Measurements from ENCODE around the gene BTBD1.
A peak's percentile ranks its signal among the peaks of the same experiment; 100 is the strongest.
"Not testable (repeated sequence)": the region's sequence is repeated elsewhere in the genome, so short reads cannot be mapped to it uniquely, and the experiment has no call there.

BTBD1 gene

DNA sequence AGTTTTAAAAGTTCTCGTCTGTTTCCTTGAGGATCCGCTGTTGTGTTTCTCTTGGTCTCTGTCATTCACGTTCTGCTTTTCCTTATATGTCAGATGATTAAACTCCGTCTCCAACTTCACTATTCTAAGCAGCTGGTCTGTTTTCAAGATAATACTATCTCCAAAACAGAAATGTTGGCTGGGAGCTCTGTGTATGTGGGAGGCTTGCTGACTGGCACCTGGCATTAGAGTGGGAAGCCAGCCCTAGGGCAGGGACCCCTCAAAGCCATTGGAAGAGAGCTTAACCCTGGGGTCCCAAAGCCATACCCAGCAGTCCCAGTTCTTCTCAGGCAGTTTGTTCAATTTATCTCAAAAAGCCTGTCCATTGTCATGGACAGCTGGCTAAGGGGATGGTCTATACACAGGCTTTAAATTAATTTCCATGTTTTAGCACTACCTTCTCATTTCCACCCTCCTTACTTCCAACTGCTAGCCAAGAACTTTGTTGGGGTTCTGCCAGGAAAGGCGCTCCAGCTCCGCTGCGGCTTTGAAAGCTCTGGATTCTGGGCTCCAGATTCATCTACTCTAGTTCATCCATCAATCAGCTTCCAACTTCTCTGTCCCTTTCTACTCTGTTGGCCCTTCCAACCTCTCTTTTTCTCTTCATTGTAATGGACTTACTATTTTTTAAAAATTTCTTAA is 9.2 kb downstream of the BTBD1 start:
- no peak for DNase-seq (ENCODE audit: low spot score)

DNA sequence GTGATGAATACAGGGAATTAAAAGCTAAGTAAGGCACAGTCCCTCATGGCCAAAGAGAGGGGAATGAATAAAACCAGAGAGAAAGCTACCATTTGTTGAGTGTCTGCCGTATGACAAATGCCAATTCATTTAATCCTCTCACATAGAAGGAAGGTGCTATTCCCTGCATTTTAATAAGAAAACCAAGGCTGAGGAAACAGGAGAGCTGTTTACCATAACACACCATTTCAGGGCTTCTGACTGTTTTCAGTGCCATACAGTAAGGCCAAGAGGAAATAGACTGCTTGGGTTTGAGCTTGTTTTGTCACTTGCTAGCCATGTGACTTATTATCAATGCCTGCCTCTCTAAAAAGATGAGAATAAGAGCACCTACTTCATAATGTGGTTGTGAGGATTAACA is 10.1 kb downstream of the BTBD1 start:
- DNase-seq (ENCODE audit: low spot score), result no peak

DNA sequence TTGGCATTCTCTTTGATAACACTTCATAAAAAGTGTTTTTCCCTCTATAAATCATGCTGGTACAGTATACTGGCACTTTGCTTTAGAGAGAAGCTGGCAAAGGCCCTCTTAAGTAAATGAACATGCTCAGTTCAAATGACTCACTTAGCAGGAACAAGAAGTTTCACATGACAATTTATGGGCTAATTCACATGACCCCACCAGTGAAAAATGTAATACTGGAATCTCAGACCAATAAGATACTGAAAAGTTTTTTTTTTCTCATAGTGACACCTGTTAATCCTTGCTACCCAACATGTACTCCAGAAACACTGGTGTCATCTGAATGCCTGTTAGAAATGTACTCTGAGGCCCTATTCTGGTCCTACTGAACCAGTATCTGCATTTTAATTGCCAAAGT is 13.9 kb downstream of the BTBD1 start:
- DNase-seq (ENCODE audit: low spot score), result no peak

DNA sequence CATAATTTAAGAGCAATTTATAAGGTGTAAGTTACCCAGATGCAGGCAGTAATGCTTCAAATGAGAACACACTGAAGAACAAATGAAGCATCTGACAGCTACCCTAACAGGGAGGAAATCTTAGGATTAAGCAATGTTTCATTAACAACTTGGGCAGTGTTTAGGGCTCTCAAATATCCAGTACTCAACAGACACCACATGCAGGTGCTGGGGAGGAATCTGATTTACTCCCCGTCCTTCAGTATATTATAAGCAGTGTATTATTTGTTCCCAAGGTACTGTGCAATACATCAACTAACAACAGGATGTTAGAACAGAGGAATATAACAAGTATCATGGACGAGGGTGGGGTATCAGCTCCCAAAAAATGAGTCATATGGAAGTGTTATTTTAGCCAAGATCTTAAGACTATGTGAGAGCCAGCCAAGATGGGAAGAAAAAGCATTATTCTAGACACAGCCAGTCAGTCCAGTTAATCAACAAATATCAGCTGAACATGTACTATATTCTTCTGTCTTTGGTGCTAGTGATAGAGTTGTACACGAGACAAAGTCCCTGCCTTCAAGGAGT is 20.4 kb downstream of the BTBD1 start:
- DNase-seq (ENCODE audit: low spot score), result no peak

DNA sequence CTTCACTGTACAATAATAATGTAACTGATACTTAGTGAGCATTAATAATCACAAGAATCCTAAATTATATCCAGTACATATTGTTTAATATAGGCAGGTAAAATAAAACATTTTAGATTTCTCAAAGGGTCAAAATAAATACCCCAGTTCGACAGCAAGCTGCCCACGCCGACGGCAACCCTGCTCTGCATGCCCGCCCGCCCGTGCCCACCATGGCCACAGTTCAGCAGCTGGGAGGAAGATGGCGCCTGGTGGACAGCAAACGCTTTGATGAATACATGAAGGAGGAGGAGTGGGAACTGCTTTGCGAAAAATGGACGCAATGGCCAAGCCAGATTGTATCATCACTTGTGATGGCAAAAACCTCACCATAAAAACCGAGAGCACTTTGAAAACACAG is 22.9 kb downstream of the BTBD1 start:
- DNase-seq (ENCODE audit: low spot score), result no peak

DNA sequence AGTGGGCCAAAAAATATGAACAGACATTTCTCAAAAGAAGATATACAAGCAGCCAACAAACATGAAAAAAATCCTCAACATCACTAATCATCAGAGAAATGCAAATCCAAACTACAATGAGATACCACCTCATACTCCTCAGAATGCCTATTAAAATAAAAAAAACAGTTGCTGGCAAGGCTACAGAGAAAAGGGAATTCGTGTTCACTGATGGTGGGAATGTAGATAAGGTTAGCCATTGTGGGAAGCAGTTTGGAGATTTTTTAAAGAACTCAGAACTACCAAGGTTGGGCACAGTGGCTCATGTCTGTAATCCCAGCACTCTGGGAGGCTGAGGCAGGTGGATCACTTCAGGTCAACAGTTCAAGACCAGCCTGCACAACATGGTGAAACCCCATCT is 27.8 kb downstream of the BTBD1 start:
- no peak for DNase-seq (ENCODE audit: low spot score)

DNA sequence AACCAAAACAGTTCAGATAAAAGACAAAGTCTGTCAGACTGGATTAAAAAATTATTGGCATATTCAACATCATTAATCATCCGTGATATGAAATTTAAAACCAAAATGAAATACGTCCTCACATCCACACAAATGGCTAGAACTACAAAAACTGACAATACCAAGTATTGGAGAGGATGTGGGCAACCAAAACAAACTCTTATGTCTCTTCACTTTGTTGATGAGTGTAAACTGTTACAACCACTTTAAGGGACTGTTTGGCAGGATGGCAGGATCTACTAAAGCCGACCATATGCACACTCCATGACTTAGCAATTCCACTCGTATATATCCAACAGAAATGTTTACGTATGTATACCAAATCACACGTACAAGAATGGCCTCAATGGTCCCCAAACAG is 30.8 kb downstream of the BTBD1 start:
- no peak for DNase-seq (ENCODE audit: low spot score)

DNA sequence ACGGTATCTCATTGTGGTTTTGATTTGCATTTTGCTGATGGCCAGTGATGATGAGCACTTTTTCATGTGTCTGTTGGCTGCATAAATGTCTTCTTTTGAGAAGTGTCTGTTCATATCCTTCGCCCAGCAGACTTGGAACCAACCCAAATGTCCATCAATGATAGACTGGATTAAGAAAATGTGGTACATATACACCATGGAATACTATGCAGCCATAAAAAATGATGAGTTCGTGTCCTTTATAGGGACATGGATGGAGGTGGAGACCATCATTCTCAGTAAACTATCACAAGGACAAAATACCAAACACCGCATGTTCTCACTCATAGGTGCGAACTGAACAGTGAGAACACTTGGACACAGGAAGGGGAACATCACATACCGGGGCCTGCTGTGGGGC is 35.8 kb downstream of the BTBD1 start:
- DNase-seq (ENCODE audit: low spot score), result not testable (repeated sequence)

DNA sequence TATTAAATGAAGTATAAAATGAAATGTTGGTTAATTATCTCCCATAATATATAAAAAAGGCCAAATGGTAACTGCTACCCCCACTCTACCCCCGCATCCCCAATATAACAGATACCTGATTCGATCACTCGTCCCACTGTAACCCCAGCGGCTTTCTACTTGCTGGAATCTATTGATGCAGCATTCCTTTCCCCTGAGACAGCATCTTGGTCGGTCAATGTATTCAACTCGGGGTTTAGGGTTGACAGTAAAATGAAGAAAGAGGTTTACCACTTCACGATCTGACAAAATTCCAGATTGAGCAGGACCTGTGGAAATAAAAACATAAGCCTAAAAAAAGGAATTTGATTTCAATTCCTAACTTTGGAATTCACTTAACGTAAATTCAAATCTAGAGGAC is 37.0 kb downstream of the BTBD1 start:
- no peak for DNase-seq (ENCODE audit: low spot score)

DNA sequence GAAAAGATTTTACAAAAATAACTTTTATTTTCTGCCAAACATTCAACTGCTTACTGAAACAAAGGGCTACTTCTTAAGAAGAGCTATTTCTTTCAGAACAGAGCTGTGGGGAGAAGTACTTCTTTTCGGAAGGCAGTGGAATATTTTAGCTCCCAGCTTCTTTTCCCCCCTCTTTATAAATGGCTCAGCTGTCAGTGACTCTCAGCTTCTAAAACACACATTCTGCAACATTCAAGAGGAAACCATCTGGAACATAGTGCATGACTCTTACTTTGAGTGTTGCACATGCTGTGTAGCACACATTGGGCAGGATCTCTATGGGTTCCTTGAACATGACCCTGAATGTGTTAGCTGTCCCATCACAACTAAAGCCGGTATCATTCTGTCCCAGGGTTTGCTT is 48.6 kb downstream of the BTBD1 start:
- peak; percentile 27 for DNase-seq (ENCODE audit: low spot score)

DNA sequence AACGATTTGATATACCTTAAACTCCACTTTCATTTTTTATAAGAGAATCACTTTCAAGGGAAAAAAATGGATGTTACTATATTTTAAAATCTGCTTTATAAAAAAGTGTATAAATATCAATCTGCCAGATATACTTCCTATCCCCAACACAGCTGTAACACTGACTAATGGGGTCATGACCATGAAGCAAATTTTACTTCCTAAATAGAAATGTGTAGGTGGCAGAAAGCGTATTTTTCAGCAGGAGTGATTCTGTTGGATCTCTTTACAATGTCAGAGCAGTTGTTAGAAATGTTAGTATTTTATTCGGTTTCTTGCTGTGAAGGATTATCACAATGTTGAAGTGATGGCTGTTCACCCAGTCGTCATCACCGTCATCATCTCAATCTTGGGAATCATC is 50.1 kb downstream of the BTBD1 start:
- no peak for DNase-seq (ENCODE audit: low spot score)

DNA sequence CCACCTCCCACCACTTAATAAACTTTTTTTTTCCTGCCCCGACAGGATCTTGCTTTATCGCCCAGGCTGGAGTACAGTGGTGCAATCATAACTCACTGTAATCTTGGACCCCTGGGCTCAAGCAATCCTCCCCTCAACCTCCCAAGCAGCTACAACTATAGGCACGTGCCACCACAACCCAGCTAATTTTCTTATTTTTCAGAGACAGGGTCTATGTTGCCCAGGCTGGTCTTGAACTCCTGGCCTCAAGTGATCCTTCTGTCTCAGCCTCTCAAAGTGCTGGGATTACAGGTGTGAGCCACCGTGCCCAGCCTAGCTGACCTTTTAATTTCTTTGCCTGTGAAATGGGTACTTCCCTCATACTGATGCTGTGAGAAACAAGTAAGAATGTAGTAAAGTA is 51.7 kb downstream of the BTBD1 start:
- DNase-seq (ENCODE audit: low spot score), result no peak

DNA sequence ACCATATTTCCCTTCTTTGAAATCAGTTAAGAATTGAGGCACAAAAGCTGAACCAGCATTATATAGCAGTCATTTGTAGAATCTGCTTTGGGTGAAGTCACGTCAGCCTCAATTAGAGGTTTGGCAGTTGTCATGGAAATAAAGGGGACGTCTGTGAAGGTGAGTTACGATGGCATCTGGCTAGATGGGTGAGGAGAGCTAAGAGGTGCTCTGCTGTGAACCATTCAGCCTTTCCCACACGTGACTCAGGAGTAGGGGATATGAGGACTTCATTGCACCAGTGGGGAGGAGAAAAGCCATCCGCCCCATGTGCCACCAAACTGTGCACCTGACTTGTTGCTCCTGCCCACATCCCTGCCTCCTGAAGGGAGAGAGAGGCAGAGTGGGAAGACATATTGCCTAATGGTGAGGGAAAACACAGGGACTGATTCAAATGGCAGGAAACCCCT is 52.8 kb downstream of the BTBD1 start:
- no peak for DNase-seq (ENCODE audit: low spot score)

DNA sequence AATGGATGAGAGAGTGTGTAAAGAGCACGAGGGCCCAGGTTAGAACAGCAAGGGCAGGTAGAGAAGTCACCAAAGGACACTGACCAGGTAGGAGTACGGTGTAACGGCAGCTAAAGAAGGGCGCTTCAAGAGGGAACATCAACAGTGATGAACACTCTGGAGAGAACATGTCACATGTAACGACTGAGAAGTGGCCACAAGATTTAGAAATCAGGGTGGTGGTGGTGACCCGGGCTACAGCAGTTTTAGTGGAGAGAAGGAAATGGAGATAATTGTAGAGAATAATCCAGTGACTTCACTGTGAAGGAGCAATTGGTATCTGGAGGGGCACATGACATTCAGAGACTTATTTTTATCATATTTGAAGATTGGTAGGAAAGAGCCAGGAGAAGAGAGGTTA is 54.4 kb downstream of the BTBD1 start:
- no peak for DNase-seq (ENCODE audit: low spot score)

DNA sequence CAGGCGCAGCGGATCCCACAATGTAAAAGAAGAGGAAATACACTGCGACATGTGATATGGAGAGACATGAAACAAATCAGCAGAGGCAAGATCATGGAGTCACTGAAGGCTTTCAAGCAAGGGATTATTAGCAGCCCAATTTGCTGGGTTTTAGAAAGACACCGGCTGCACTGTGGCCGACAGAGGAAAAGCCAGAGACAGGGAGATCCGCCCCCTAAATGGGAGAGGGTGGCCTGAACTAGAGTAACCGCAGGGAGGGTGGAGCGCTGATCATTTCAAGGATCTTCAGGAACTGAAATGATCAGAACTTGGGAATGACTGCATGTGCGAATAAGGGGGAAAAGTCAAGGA is 55.0 kb downstream of the BTBD1 start:
- no peak for DNase-seq (ENCODE audit: low spot score)

DNA sequence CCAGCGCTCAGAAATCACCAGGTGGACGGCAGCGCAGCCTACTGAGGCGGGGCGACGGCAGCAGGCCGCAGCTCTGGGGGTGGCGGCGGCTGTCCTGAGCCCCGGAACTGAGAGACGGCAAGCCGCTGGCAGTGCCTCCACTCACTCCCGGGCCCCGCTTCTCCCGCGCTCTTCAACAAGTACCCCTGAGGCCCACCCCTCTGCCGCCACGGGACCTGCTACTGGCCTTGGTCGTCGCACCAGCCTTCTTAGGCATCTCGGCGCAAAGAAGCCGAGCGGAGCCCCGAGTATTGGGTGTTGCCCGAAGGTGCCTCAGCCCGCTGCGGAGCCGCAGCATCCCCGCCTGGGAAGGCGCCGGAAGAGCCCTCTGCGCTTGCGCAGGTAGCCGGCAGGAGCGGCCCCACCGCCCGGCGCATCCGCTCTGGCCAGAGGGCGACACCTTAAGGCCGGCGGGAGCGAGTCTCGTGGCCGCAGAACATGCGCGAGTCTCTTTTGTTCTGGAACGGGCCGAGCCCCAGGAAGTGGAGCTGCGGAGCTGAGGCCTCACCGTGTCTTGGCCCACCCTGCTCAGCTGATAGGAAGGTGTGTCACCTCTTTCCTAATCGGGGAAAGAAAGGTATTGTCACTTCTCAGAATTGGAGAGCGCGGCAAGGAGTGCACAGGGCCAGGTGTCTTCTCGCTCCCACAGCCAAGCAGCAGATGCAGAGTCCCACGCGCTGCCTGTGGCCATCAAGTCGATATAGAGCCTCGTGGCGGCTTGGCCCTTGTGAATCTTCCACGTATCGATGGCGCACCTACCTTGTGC is 55.6 kb downstream of the BTBD1 start, which contains the start of gene C15orf40:
TSS of gene C15orf40 (minus strand) at position 369 of the 805 bp plus-strand sequence. CDS start at position 337, 32 bp downstream.
- peak; percentile 91 for DNase-seq (ENCODE audit: low spot score)

DNA sequence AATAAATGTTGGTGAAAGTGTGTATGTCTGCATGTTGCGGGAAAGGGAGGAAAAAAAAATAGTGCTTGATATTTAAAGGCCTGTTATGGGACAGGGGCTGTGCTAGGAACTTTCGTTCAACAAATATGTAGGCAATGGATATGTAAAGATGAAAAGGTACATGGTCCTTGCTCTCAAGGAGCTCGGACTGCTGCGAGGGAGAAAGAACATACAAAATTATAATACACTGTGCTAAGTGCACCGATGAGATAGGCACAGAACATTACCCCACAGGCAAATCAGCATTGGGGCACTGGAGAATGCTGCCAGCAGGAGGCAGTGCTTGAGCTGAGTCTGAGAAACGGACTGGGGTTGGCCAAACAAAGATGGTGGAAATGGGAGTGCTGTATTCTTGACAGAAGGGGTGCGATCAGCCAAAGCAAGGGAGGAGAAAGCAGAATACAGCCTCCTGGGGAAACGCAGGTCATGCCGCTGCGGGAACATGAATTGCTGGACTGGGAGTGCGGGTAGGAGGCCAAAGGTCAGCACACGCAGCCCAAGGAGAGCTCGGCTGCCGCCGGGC is 56.3 kb downstream of the BTBD1 start:
- DNase-seq (ENCODE audit: low spot score), result peak; percentile 85

DNA sequence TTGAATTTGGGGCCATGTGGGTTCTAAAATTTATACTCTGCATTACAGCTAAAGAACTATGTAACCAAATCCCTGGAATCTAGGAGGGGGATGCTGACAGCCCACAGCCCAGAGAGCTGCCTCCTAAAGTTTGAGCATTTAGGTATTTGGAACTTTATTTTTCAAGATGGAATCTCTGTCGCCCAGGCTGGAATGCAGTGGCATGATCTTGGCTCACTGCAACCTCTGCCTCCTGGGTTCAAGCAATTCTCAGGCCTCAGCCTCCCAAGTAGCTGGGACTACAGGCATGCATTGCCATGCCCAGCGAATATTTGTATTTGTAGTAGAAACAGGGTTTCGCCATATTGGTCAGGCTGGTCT is 66.4 kb downstream of the BTBD1 start:
- DNase-seq (ENCODE audit: low spot score), result not testable (repeated sequence)

DNA sequence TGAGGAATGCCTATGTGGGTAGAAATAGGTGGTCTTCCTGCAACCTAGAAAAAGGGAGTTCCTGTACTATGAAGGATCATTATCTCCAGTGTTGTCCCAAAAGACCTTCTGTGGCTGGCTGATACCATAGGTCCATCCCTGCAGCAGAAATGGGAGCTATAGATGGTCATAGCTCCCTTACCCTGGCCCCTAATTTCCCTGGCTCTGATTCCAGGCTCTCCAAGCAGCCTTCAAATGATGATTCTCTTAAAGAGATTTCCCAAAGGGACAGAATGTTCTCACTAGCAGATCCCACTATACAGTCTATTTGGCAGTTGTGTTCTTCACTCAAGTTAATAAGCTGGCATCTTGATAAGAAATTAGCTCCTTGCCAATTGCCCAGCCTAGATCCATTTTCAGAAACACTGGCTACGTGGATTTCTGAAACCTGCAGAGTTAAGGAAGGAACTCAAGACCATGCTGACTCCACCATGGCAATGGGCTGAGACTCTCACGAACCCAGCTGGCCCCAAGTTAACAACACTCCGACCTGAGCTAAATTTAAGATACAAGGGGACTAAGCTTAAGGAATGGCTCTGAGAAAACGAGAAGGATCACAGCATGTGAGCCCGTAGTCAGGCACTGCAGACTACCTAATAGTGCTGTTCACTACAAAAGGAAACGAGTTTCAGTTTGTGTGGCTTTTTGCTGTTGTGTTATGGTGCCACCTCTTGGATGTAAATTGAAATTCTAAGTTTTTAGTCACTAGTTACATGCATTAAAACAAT is 67.0 kb downstream of the BTBD1 start:
- peak; percentile 61 for DNase-seq (ENCODE audit: low spot score)

DNA sequence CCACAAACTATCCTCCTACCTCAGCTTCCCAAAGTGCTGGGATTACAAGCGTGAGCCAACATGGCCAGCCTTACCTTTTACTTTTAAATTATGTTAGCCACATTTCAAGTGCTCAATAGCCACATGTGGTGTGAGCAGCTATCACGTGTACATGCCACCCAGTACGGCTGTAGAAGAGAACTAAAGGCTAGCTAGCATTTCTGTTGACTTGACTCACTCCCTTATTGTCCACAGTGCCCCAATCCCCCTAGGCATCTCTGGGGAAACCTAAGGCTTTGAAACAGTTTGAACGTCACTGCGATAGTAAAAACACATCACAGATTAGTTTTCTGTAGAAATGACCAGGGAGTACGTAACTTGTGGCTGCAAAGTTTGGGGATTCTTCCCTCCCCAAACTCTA is 67.6 kb downstream of the BTBD1 start:
- no peak for DNase-seq (ENCODE audit: low spot score)

DNA sequence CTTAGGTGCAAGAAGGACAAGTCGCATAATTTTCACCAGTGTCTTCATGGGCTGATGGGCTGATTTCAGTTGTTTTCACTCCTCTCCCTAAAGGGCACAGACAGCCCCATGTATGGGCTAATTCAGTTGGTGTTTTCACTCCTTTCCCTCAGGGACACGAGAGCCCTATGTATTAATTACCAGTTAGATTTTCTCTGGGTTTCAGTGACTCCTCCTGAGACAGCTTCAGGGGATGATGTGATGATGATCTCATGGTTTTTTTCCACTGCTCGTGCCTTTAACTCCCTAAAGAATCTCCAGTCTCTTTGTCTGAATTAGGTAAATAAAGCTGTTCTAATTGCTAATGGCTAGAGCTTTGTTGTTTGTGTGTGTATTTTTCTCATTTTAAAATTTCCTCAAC is 71.1 kb downstream of the BTBD1 start:
- no peak for DNase-seq (ENCODE audit: low spot score)

DNA sequence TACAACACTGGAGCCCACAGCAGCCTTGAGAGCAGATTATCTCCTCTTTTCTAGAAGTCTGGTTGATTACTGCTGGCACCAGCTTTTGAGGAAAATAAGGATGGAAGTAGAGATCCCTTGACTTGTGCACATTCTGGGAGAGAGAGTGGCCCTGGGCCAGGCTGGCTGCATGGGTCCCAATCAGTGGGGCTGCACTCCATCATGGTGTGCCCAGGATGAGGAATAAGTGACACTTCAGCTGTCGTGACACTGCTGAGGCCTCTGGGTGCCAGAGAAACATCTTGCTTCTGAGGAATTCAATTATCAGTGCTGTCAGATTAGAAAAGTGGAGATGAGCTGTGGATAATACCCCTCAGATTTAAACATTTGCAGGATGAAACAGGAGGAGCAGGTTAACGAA is 72.0 kb downstream of the BTBD1 start:
- no peak for DNase-seq (ENCODE audit: low spot score)
